NCI-H128 (cell line): ENCODE results near the gene EPN3.

Source experiments
- DNase-seq: peaks from one replicate; lab custom pipeline; 2025; ENCODE audit not compliant: unreplicated experiment; lab: John Stamatoyannopoulos, UW

EPN3 gene

DNA sequence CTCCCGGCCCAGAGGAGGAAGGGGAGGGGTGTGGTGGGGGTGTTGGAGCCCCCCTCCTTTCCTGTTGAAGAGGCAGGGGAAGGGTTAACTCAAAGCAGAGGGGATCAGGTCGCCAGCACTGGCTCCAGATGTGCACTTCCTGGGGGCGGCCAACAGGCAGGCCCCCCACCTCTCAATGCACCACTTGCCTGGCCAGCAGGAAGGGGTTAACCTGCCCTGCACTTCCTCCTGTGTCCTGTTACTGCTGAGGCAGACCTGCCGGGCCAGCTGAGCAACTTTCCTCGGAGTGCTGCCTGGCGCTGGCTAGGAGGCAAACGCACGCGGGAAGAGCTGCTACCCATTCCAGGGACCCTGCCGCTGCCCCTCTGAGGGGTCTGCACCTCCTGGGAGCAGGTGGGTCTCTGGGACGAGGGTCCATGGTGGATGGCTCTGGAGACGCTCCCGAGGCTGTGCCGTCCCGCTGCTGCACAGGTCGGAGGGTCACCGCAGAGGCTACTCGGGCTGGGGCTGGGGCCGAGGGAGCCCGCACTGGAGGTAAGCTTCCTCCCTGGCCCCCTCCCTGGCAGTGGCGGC is at the start of gene EPN3:
TSS of gene EPN3 (plus strand) at position 284 of the 573 bp plus-strand sequence. CDS start 3,822 bp downstream, outside the sequence.
- no peak for DNase-seq

DNA sequence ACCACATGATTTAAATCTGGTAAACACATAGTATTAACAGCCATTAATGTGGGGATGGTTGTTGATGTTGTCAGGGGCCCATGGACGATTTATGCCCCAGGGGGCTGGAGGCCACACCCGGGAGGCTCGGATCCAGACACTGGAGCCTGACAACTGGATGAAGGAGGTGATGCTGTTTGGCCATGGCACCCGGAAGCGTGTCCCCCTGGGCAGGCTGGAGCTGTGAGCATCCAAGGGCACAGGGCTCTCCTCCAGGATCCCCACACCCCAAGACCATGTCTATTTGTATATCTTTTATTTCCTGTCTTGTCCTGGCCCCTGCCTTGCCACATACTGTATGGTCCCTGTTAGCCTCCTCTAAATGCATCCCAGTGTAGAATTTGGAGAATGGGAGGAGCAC is 49.3 kb upstream of the EPN3 start:
- no peak for DNase-seq

DNA sequence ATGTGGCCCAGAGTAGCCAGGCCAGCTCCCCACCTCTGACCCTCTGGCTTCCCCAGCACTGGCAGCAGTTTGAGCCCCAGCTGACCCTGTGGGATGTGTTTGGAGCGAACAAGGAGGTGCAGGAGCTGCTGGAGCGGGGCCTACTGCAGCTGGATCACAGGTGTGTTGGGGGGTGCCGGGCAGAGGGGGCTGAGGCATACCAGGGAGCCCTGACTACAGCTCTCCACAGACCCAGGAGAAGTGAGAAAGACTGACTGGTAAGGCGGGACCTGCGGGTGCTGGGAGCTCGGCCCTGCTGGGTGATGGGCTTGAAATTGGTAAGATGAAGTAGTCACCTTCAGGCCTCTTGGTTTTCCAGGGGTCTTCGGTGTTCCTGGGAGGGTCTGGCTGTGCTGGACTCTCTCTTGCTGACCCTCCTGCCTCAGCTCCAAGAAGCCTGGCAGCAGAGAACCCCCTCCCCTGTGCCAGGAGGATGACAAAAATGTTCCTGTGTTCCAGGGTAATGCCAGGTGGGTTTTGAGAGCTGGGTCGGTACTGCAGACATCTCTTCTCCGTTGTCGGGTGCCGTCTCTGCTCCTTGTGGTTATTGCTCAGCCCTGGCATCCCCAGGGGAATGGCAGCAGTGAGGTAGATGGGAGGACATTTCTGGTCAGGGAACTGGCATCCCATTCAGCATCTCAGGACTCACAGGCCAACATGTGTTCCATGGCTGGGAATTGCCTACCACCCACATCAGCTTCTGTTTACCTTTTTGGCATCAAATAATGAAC is 48.0 kb upstream of the EPN3 start:
- no peak for DNase-seq

DNA sequence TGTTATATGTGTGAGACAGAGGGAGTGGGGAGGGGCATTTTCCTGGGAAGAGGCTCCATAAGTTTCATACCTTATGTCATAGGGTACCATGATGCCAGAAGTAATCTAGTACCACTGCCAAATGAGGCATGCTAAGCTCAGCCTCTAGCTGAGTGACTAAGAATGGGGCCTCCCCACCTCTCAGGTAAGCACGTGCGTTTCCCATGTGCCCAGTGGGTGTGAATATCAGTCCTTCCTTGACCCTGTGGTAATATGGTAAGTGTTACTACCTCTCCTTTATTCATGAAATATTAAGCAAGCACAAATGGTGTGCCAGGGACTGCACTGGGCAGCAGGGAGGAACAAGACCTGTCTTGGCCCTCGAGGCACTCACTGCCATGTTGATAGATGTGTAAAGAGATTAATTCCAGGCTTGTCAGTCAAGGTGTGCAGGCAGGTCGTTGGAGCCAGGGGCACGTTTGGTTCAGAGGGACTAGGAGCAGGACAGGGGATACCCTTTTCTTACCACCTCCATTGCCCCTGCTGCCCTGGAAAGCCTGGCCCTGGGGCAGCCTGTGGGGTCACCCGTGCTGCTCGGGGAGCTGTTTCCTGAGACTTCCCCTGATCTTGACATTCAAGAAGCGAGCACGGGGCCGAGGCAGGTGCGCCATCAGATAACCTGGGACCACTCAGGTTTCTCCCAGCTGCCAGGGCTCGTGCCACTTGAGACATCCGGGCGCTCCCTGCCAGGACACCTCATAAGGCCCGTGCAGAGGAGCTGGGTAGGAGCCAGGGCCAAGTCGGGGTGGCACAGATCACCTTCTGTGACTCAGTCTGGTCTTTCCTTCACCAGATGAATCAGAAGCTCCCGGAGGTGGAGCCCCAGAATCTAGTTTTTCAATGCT is 45.1 kb upstream of the EPN3 start:
- no peak for DNase-seq

DNA sequence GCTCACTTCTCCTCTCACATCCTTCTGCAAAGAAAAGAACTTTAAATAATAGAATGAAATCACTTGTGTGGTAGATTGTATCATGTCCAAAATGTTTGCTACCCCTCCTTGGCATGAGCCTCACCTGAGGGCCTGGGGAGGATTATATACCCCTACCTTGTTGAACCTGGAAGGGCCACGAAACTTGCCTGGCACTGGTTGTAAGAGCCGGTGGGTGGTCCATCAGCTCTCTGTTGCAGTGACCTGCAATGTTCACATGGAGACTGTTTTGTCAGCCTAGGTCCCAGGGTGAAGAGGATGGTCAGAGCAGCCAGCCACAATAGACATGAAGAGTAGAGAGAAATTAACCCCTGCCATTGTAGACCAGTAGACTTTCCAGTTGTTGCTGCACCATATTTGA is 43.7 kb upstream of the EPN3 start:
- DNase-seq, result no peak

DNA sequence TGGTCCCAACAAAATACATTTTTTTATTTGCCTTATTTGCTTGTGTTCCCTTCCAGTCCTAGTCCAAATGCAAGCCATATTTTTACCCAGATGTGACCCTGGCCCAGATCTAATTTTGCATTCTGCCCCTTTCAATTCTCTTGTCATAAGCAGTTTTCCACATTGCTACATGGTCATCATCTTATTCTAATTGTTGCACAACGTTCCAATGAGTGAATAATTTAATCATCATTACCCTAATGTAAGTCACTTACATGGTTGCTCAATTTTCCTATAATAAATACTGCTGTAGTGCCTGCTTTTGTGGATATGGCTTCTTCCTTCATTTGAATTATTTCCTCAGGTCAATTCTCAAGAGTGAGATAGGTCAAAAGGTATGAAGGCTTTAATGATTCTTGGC is 41.0 kb upstream of the EPN3 start:
- DNase-seq, result no peak

DNA sequence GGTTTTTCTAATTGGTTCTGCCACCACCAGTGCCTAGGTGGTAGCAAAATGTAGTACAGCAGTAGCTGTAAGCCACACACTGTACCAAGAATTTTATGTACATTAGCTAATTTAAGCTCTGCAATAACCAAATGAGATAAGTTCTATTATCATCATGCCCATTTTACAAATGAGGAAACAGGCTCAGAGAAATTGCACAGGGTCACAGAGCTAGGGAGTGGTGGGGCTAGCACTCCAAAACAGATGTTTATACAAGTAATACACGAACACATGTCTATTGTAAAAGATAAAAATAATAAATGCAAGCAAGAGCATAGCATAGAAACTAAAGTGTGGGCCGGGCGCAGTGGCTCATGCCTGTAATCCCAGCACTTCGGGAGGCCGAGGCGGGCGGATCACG is 40.3 kb upstream of the EPN3 start:
- no peak for DNase-seq

DNA sequence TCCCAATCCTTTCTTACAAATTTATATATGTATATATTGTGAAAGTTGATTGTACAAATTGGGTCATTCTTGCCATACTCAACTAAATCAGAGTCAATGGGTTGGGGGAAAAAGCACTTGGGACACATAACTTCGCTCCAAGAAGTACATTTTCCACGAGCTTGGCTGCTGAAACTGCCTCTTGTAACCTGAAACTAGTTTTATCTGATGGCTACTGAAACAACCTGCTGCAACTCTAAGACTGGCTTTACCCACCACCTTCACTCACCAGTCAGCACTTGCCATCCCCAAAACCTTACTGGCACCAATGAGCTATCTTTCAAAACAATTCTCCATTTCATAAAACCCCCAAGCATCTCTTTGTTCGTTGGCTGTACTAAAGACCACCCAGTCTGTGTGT is 38.8 kb upstream of the EPN3 start:
- no peak for DNase-seq

DNA sequence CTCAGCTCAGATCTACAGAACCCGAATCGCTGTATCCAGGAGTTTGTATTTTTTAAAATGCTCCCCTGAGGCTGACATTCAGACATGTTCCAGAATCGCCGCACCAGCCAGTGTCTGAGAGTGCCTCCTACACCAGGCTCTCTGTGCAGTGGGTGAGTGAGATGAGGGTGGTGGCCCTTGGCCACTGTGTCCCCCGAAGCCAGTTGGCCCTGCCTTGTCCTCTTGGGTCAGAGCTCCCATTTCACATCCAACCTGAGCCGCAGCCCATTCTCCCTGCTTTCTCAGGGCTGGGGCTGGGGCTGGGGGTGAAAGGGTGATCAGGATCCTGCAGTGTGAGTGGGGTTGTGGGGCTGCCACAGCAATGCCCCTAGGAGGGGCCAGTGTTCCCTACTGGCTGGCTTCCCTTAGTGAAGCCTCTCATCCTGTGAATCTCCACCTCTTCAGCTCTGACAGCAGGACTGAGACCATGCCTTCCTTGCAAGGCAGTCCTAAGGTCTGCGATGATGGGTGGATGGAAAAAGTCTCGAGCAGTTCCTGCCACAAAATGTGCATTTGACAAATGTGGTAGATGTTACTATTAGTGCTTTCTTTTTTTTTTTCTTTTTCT is 37.2 kb upstream of the EPN3 start:
- DNase-seq, result no peak

DNA sequence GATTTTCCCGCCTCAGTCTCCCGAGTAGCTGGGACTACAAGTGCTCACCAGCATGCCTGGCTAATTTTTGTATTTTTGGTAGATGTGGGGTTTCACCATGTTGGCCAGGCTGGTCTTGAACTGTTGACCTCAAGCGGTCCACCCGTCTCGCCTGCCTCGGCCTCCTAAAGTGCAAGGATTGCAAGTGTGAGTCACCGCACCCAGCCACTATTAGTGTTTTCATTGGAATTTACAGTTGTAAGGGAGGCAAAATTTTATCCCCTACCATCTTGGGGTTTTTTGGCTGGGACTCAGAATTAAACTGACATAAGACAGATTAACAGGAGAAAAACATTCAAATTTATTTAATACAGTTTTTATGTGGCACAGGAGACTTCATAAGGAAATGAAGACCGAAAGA is 36.6 kb upstream of the EPN3 start:
- no peak for DNase-seq

DNA sequence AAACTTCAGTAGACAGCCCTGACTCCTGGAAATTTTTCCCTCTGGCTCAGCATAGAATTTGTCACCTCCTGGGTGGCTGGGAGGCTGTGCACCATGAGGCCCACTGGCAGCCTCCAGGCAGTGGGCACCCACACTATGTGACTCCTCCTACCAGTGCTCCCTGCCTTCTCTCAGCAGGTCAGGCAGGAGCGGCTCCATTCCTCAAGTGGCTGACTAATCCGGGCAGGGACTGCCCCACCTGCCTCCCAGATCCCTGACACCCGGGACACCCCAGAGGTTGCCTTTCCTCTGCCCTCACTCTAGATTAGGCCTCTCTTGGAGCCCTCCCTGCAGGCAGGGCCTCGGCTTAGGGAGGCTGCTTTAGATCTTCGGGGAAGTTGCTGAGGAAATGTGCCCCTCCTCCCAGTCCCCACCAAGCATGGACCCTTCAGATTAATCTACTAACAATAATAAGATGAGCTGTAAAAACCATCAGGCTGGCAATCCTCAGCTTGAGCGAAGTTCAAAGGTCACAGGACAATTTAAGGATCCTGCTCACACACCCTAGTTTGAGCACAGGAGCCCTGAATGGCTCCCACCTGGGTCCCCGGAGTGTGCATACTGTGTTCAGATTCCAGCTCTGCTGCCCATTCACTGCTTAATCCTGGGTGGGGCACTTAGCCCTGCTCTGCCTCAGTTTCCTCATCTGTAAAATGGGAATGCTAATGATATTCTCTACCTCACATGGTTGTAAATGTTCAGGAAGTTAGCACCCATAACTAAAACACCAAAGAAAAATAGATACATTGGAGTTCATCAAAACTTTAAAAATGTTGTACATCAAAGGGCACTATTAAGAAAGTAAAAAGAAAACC is 34.3 kb upstream of the EPN3 start:
- no peak for DNase-seq

DNA sequence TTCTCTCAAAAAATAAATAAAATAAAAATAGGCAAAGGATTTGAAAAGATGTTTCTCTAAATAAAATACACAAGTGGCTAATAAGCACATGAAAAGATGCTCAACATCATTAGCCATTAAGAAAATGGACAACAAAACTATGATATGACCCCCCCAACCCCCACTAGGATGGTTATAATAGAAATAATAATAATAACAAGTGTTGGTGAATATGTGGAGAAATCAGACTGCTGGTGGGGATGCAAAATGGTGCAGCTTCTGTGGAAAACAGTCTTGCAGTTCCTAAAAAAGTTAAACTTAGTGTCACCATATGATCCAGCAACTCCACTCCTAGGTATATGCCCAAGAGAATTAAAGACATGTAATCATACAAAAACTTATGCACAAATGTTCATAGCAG is 33.3 kb upstream of the EPN3 start:
- no peak for DNase-seq

DNA sequence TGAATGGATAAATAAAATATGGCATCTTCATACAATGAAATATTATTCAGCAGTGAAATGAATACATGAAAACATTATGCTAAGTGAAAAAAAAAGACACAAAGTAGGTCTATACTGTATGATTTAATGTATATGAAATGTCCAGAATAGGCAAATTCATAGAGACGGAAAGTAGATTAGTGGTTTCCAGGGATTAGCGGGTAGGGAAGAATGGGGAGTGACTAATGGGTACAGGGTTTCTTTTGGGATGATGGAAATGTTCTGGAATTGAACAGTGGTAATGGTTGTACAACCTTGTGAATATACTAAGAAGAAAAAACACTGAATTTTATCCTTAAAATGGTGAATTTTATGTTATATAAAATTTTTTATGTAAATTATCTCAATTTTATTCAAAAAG is 32.8 kb upstream of the EPN3 start:
- DNase-seq, result no peak

DNA sequence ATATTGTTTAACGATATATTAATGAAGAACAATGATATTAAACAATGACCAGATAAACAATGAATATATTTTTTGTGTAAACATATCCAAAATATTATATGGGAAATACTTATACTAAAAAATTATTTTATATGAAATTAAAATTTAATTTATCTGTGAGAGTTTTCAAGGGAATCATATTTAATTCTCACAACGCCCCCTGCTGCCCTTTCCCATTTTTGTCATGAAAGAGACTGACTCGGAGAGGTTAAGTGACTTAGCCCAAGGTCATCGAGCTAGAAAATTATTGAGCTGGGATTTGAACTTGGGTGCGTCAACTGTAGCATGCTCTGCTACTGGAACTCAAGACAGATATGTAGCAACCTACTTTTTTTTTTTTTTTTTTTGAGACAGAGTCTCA is 31.5 kb upstream of the EPN3 start:
- DNase-seq, result no peak

DNA sequence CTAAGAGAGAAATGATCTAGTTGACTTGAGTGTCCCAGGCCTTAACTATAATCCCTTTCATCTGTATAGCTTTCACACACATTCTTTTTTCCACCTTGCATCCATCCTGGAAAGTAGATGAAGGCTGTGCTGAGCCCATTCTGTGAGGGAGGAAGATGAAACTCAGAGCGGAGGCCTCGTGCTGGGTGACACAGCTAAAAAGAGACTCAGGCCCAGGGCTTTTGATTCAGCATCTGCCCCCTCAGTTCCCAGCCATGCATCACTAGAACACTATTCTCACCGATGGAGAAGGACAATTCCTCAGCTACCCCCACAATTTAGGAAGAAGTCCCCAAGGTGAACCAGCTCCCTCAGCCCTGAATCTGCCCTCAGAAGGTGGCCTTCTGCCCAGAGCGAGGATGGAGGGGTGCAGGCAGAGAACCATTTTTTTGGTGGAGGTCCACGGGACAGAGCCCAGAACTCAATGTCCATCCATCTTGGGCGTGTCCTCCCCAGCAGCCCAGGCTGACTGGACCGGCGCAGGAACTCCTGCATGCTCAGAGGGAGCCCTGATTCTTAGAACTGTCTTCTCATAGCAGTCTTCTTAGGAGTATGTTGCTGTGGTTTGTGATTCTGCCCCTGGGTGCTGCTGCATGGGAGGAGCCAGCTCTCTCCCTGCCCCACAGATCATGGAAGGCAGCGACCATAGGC is 30.1 kb upstream of the EPN3 start:
- DNase-seq, result no peak

DNA sequence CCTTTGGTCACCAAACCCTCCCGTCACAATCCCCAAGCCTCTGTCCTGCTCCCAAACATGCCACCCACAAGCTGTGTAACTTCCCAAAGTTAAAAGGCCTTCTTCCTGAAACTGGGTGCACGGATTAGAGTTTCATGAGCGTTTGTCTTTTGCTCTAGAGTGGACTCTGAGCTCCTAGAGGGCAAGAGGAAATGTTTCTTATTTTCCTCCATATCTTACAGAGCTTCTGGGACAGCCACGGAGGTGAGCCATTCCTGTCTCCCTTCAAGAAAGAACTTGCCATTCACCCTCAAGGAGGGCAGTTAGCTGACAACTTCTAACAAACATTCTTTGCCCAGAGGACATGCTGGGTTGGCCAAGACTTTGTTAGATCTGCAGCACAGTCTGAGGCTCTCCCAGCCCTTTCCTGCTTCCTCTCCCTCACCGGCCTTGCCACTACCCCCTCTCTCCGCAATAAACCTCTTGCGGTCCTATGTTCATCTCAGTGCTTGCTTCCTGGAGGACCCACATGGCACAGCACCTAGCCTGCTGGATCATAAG is 26.9 kb upstream of the EPN3 start:
- DNase-seq, result no peak

DNA sequence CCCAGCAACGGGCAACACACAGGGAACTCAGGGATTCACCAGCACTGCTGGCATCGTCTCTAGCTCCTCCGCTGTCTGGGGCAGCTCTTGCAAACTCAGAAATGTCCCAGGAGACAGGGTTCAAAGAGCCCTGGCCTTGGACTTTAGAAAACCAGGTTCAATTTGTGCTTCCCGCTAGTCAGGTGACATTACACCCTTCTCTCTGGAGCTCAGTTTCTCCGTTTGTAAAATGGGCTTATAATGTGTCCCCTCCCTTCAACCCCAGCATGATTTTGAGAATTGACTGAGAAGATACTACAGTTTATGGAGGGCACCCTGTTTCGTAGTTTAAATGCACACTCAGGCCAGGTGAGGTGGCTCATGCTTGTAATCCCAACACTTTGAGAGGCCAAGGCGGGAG is 26.2 kb upstream of the EPN3 start:
- DNase-seq, result no peak

DNA sequence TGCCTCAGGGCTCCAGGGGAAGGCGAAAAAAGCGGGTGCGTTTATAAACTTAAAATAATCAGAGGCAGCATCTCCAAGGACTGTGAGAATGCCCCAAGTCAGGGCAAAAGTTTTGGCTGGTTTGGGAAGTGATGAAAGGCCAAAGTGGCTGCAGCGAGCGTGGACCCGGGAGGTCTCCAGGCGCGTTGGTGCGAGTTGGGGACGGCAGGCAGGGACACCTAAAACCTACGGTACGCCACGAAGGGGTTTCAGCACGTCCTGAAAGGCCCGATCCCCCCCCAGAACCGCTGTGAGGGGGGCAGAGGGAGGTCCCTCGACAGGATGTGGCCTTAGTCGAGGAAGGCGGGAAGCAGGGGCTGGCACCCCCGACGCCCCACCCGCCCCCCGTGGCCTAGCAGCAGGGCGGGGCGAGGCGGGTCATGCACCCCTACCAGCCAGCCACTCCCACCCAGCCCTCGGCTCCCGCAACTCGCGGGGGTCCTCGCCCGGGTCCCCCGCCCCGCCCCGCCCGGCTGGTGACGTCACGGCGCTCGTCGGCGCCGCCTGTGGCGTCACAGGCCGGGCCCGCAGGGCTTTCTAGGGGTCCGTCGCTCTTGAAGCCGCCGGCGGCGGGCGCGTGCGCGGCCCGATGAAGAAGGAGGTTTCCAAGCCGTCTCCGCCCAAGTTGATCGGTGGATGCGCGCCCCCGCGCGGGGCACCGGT is 24.5 kb upstream of the EPN3 start, which contains the start of gene MYCBPAP:
TSS of gene MYCBPAP (plus strand) at position 569 of the 702 bp plus-strand sequence. CDS start 236 bp downstream, outside the sequence.
- peak; percentile 4 for DNase-seq
